Measurements from ENCODE around the gene AGBL4. TPM values are rescaled to one million over a fixed set of nuclear protein-coding genes. Genes with fewer than 3 reads are reported as not detected.

AGBL4 gene
- total RNA-seq, 4 donors from 2014 or later = 0.08 to 0.71 (median 0.60) TPM

DNA sequence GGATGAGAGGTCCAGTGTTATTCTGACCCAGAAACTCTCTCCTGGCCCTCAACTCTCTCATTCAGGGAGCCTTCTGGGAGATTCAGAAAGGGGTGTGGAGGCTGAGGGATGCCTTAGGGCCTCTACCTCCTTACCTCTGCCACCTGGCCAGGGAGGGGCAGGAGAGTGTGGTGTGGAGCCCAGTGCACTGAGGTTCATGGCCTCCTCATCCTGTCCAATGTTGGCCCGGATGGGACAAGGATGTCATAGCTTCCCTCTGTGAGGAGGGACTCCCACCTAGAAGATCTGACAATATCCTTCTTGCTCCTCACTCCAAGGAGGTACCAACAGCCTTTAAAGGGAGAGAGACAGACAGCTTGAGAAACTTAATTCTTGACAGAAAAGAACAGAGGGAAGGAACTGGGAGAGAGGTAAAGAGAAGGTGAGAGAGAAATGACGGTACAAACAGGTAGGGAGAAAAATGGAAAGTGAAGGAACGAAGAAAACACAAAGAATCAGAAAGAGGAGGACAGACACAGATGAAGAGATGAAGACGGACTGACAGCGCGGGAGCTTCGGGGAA is 1247.8 kb downstream of the AGBL4 start:
- no peak for TF ChIP-seq CTCF (IDR thresholded peaks at IDR 0.05)
- no peak for TF ChIP-seq POLR2A (IDR thresholded peaks at IDR 0.05)
- no peak overlapping the region for H3K4me3 ChIP-seq (ENCODE audit: low read depth, poor library complexity, severe bottlenecking)
- DNase-seq (ENCODE audit: low spot score in 2 of 2) = no peak
- intact Hi-C loops (cut with DNase I; ENCODE audit: low total_unique reads) = no loop called here
- WGBS, 2 donors = 11 to 14% methylated on average over 7 of the region's 7 CpGs

- 76 to 89% methylated on average over 1 of the region's 1 CpG for WGBS, 2 donors
- TF ChIP-seq POLR2A (IDR thresholded peaks at IDR 0.05) (no peak), CTCF (IDR thresholded peaks at IDR 0.05) (no peak)
- no peak for DNase-seq (ENCODE audit: low spot score in 2 of 2)
- H3K4me3 ChIP-seq (ENCODE audit: low read depth, poor library complexity, severe bottlenecking) = no peak overlapping the region
- intact Hi-C loops (cut with DNase I; ENCODE audit: low total_unique reads) = no loop called here
Measured at GRCh38 chr1:48773133-48773532, 1250.6 kb downstream of the AGBL4 start.

- TF ChIP-seq CTCF (IDR thresholded peaks at IDR 0.05) (no peak), POLR2A (IDR thresholded peaks at IDR 0.05) (no peak)
- no peak for DNase-seq (ENCODE audit: low spot score in 2 of 2)
- 92 to 95% methylated on average over 2 of the region's 2 CpGs for WGBS, 2 donors
- H3K4me3 ChIP-seq (ENCODE audit: low read depth, poor library complexity, severe bottlenecking) = no peak overlapping the region
- intact Hi-C loops (cut with DNase I; ENCODE audit: low total_unique reads) = no loop called here
Measured at GRCh38 chr1:48772211-48772610, 1251.5 kb downstream of the AGBL4 start.

DNA sequence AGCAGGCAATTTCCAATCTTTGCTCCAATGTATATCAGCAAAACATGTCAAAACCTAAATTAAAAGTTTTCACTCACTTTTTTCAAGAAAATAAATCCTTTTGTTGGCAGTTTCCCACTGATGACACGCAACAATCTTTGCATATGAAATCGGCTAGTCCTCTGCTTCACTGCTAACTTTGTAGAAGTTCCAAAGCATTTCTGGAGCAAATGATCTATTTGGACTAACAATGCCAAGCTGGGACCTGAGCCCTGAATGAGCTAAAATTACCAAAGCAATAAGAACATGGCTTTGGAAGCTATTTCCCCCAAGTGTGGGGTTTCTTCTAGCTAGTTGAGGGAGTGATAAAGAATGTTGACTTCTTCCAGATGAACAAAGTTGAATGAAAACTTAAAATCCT is 1252.2 kb downstream of the AGBL4 start:
- no peak for TF ChIP-seq CTCF (IDR thresholded peaks at IDR 0.05)
- no peak for TF ChIP-seq POLR2A (IDR thresholded peaks at IDR 0.05)
- intact Hi-C loops (cut with DNase I; ENCODE audit: low total_unique reads) = no loop called here
- 55 to 57% methylated on average over 2 of the region's 2 CpGs for WGBS, 2 donors

GRCh38 chr1:48767975-48768510 is 1255.7 kb downstream of the AGBL4 start:
- DNase-seq (ENCODE audit: low spot score in 2 of 2) = no peak
- TF ChIP-seq CTCF (IDR thresholded peaks at IDR 0.05) (no peak), POLR2A (IDR thresholded peaks at IDR 0.05) (no peak)
- intact Hi-C loops (cut with DNase I; ENCODE audit: low total_unique reads) = no loop called here

More for the DNA sequence above, 1252.2 kb downstream of the AGBL4 start:
- DNase-seq (ENCODE audit: low spot score in 2 of 2) = no peak
- H3K4me3 ChIP-seq (ENCODE audit: low read depth, poor library complexity, severe bottlenecking) = no peak overlapping the region

DNA sequence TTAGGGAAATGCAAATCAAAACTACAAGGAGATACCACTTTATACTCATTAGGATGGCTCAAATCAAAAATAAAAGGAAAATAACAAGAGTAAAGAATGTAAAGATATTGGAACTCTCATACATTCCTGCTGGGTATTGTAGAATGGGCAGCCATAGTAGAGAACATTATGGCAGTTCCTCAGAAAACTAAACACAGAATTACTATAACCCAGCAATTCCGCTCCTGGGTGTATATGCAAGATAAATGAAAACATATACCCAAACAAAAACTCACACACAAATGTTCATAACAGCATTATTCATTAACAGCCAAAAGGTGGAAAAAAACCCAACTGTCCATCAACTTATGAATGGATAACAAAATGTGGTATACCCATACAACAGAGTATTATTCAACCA is 1258.4 kb downstream of the AGBL4 start:
- WGBS, 2 donors = 97 to 100% methylated on average over 1 of the region's 1 CpG
- DNase-seq (ENCODE audit: low spot score in 2 of 2) = no peak
- intact Hi-C loops (cut with DNase I; ENCODE audit: low total_unique reads) = no loop called here
- TF ChIP-seq POLR2A (IDR thresholded peaks at IDR 0.05) (no peak), CTCF (IDR thresholded peaks at IDR 0.05) (no peak)
- H3K4me3 ChIP-seq (ENCODE audit: low read depth, poor library complexity, severe bottlenecking) = no peak overlapping the region

More at GRCh38 chr1:48767975-48768510, 1255.7 kb downstream of the AGBL4 start:
- no peak overlapping the region for H3K4me3 ChIP-seq (ENCODE audit: low read depth, poor library complexity, severe bottlenecking)

Measured in lower leg skin (tissue), 4 donors.